CD4-positive, alpha-beta T cell treated with Interleukin-15 for 1 hour (primary cell): ENCODE measurements around the gene PPP1R12C.

Source experiments
- DNase-seq: peaks from one replicate; pipeline ENCODE4 v3.0.0-alpha.2; 2020

The PPP1R12C gene

GRCh38 chr19:55146078-55146704, 28.8 kb upstream of the PPP1R12C start:
- no peak for DNase-seq

GRCh38 chr19:55145232-55145631, 27.8 kb upstream of the PPP1R12C start:
- no peak for DNase-seq

- no peak for DNase-seq
These were observed 24.3 kb upstream of the PPP1R12C start for GRCh38 chr19:55141696-55142095.

GRCh38 chr19:55137915-55138314, 20.5 kb upstream of the PPP1R12C start:
- DNase-seq: no peak

GRCh38 chr19:55136399-55137102, 19.1 kb upstream of the PPP1R12C start:
- no peak for DNase-seq

GRCh38 chr19:55134736-55135135, 17.3 kb upstream of the PPP1R12C start:
- DNase-seq: no peak

GRCh38 chr19:55133639-55134444, 16.4 kb upstream of the PPP1R12C start:
- no peak for DNase-seq

GRCh38 chr19:55132453-55133129, 15.2 kb upstream of the PPP1R12C start:
- DNase-seq: no peak

- no peak for DNase-seq
These were observed 14.0 kb upstream of the PPP1R12C start for GRCh38 chr19:55131421-55131820.

GRCh38 chr19:55119053-55119452, 1.6 kb upstream of the PPP1R12C start:
- DNase-seq: no peak

GRCh38 chr19:55118401-55118991, 1.1 kb upstream of the PPP1R12C start:
- no peak for DNase-seq

GRCh38 chr19:55117663-55118391, 390 bp upstream of the PPP1R12C start:
- peak; percentile 98 for DNase-seq

GRCh38 chr19:55116232-55116858, 1.1 kb downstream of the PPP1R12C start:
- DNase-seq: peak; percentile 68

GRCh38 chr19:55115446-55116065, 1.9 kb downstream of the PPP1R12C start:
- no peak for DNase-seq

- DNase-seq: no peak
These were observed 2.8 kb downstream of the PPP1R12C start for GRCh38 chr19:55114566-55115145.

GRCh38 chr19:55113570-55114039, 3.8 kb downstream of the PPP1R12C start:
- no peak for DNase-seq

- DNase-seq: no peak
These were observed 4.5 kb downstream of the PPP1R12C start for GRCh38 chr19:55112777-55113569.

GRCh38 chr19:55112246-55112776, 5.1 kb downstream of the PPP1R12C start:
- DNase-seq: no peak

GRCh38 chr19:55111238-55111831, 6.1 kb downstream of the PPP1R12C start:
- DNase-seq: no peak
